Karpas-422 (cell line): ENCODE data around the gene SRY. TPM values are rescaled to one million over a fixed set of nuclear protein-coding genes. Genes with fewer than 3 reads are reported as not detected.
"Not testable (repeated sequence)": the region's sequence is repeated elsewhere in the genome, so short reads cannot be mapped to it uniquely, and the experiment has no call there.

Source experiments
- DNase-seq: peaks from one replicate; pipeline ENCODE4 v3.0.0-alpha.2; 2015
- H2AFZ ChIP-seq: fragments of 200-600 bp; sonication (generic); 2 replicates; pipeline ENCODE4 v1.6.1; 2014; ENCODE audit warnings: antibody characterized with exemption, low read length, mixed read lengths
- H3K27ac ChIP-seq: fragments of 200-600 bp; sonication (generic); 2 replicates; pipeline ENCODE4 v1.5.1; 2014; ENCODE audit warnings: mild to moderate bottlenecking, low read length, moderate library complexity
- H3K27me3 ChIP-seq: fragments of 200-600 bp; sonication (generic); 2 replicates; pipeline ENCODE4 v1.6.1; 2014; ENCODE audit warnings: low read length, mixed read lengths
- H3K36me3 ChIP-seq: fragments of 200-600 bp; sonication (generic); 2 replicates; pipeline ENCODE4 v1.6.1; 2014; ENCODE audit warnings: low read length, mixed read lengths; ENCODE audit not compliant: insufficient read depth
- H3K4me1 ChIP-seq: fragments of 200-600 bp; sonication (generic); 2 replicates; pipeline ENCODE4 v1.6.1; 2014; ENCODE audit warnings: mild to moderate bottlenecking, low read length, mixed read lengths
- H3K4me2 ChIP-seq: fragments of 200-600 bp; sonication (generic); 2 replicates; pipeline ENCODE4 v1.6.1; 2014; ENCODE audit warnings: low read length, low read depth, mild to moderate bottlenecking; ENCODE audit not compliant: poor library complexity, severe bottlenecking
- H3K4me3 ChIP-seq: fragments of 200-600 bp; sonication (generic); 2 replicates; pipeline ENCODE4 v1.5.1; 2014; ENCODE audit warnings: mild to moderate bottlenecking, antibody characterized with exemption, low read length, mixed read lengths
- H3K79me2 ChIP-seq: fragments of 200-600 bp; sonication (generic); 2 replicates; pipeline ENCODE4 v1.6.1; 2014; ENCODE audit warnings: mild to moderate bottlenecking, low read length, mixed read lengths
- H3K9ac ChIP-seq: fragments of 200-600 bp; sonication (generic); 2 replicates; pipeline ENCODE4 v1.6.0; 2014; ENCODE audit warnings: low read length
- H3K9me2 ChIP-seq: fragments of 200-600 bp; sonication (generic), shearing (Covaris generic); replicated peaks from 2 replicates; pipeline ENCODE4 v1.6.0; 2014; ENCODE audit warnings: mild to moderate bottlenecking, low read length, moderate library complexity; ENCODE audit not compliant: insufficient read depth
- H3K9me3 ChIP-seq: fragments of 300-700, 200-600 bp; sonication (generic); 2 replicates; pipeline ENCODE4 v1.6.1; 2014; ENCODE audit warnings: low read length, mixed read lengths
- H4K20me1 ChIP-seq: fragments of 200-600 bp; sonication (generic); 2 replicates; pipeline ENCODE4 v1.6.1; 2014; ENCODE audit warnings: mild to moderate bottlenecking, antibody characterized with exemption, low read length, low read depth; ENCODE audit not compliant: insufficient read depth
- total RNA-seq: library from RNA; depleted of rRNA; stranded (reverse); fragments of >200 nt; shearing (Covaris generic); gene quantifications from 2 replicates; pipeline ENCODE4 v1.2.3, GENCODE V29; 2014; ENCODE audit warnings: low replicate concordance; rRNA removed

SRY gene
- not detected in 2 replicates for total RNA-seq

DNA sequence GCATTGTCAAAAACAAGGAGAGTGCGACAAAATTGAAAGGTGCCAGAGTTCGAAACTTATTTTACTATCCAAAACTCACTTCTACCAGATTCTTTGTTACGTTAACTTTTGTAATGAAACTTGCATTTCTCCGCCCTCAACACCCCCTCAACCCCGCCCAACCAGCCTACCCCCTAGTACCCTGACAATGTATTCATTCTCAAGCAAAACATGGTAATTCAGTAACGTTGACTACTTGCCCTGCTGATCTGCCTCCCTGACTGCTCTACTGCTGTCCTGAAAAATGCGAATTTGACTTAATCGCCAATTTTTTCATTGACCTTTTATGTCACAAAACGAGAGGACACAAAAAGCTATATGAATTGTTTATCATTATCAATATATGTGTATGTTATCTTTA is at the start of gene SRY:
Gene SRY, minus strand, starts transcription at position 83 of the 400 bp plus-strand sequence. Its CDS starts 79 bp downstream, at position 4.
- Histone ChIP-seq H3K9me2 (no peaks in the 10 kb centered on the region), H3K79me2 (no peaks in the 10 kb centered on the region), H3K4me2 (no peak within 1 kb of the TSS), H3K4me3 (no peak within 1 kb of the TSS), H4K20me1 (no peaks in the 10 kb centered on the region), H3K9ac (no peak within 1 kb of the TSS), H3K36me3 (no peaks in the 10 kb centered on the region), H2AFZ (no peak within 1 kb of the TSS), H3K27me3 (no peaks in the 10 kb centered on the region), H3K4me1 (no peaks in the 10 kb centered on the region), H3K27ac (no peak within 1 kb of the TSS), H3K9me3 (no peaks in the 10 kb centered on the region)
- no peak for DNase-seq

DNA sequence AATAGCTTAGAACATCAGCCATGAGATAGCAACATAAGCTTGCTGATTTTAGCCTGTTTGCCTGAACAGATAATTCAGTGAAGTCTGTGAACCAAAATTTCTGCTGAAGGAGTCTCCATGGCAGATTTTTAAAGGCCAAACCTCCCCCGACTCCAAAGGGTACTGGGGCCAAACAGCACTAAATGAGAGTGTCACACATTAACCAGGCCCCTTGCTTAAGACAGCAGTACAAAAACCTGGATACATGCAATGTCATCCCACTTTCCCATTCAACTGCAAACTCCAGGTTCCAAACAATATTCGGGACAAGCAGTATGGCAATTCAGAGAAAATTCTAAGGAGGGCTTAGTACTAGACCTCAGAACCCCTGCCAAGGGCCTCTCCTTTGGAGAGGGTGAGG is 49.6 kb upstream of the SRY start:
- Histone ChIP-seq H3K4me3 (no peak overlapping the region), H4K20me1 (no peaks in the 10 kb centered on the region), H3K9me2 (no peaks in the 10 kb centered on the region), H3K4me2 (no peak overlapping the region), H3K27ac (no peak overlapping the region), H3K36me3 (no peaks in the 10 kb centered on the region), H2AFZ (no peak overlapping the region), H3K27me3 (no peaks in the 10 kb centered on the region), H3K4me1 (no peaks in the 10 kb centered on the region), H3K9ac (no peak overlapping the region), H3K9me3 (no peaks in the 10 kb centered on the region), H3K79me2 (no peaks in the 10 kb centered on the region)
- DNase-seq = no peak

DNA sequence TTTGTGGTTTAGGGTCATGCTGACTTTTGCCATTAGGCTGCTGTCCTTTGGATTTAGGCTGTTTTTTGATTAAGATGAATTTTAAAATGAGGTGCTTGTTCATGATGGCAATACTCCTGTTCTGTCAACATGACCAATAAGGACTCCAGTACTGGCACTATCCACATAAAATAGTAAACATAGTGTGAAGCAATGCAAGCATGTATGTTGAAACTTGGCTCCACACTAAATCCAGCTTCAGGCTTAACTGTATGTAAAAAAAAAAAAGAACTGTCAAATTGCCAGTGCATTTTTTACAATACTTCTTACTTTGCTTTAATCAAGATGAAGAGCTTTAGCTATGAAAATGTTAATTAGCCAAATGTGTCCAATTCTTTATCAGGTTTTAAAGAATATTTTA is 47.7 kb upstream of the SRY start:
- Histone ChIP-seq H3K9ac (no peak overlapping the region), H3K4me3 (no peak overlapping the region), H3K27me3 (no peaks in the 10 kb centered on the region), H2AFZ (no peak overlapping the region), H3K4me1 (no peaks in the 10 kb centered on the region), H4K20me1 (no peaks in the 10 kb centered on the region), H3K27ac (no peak overlapping the region), H3K36me3 (no peaks in the 10 kb centered on the region), H3K9me3 (no peaks in the 10 kb centered on the region), H3K9me2 (no peaks in the 10 kb centered on the region), H3K4me2 (no peak overlapping the region), H3K79me2 (no peaks in the 10 kb centered on the region)
- no peak for DNase-seq

DNA sequence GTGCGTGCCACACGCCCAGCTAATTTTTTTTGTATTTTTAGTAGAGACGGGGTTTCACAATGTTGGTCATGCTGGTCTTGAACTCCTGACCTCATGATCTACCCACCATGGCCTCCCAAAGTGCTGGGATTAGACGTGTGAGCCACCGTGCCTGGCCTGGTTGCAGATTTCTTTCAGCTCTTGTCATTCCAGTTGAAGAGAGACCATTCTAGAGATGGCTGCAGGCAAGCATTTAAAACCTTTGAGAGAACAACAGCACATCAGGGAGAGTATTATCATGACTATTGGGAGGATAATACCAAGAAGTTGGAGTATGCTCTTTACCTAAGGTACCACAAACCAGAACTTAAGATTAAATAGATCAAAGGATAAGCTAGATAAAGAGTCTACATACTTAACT is 41.0 kb upstream of the SRY start:
- Histone ChIP-seq H3K36me3 (no peaks in the 10 kb centered on the region), H3K9me3 (no peaks in the 10 kb centered on the region), H3K4me3 (no peak overlapping the region), H3K79me2 (no peaks in the 10 kb centered on the region), H3K4me2 (no peak overlapping the region), H2AFZ (no peak overlapping the region), H3K27ac (no peak overlapping the region), H3K9ac (no peak overlapping the region), H4K20me1 (no peaks in the 10 kb centered on the region), H3K4me1 (no peaks in the 10 kb centered on the region), H3K27me3 (no peaks in the 10 kb centered on the region), H3K9me2 (no peaks in the 10 kb centered on the region)
- DNase-seq = no peak

DNA sequence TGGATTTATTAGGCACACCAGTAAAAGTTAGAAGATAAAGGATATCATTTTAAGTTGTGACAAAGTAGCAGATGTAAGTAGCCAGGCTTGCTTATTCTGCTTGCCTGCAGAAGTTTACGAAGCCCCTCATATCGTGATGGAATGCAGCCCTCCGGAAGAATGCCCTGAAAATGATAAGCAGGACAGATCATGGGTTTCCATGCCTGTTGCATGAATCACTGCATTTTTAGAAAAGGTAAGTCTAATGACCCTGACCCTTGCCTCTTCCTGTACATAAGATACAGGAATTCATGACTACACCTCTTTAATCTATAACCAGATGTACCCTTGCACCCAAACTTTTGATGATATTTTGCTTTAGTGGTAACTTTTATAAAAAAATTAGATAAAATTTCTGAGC is 37.0 kb upstream of the SRY start:
- no peak overlapping the region for H3K4me3 ChIP-seq
- no peaks in the 10 kb centered on the region for H3K79me2 ChIP-seq
- H3K27ac ChIP-seq = no peak overlapping the region
- H3K9ac ChIP-seq = no peak overlapping the region
- H3K27me3 ChIP-seq = no peaks in the 10 kb centered on the region
- DNase-seq = no peak
- no peak overlapping the region for H2AFZ ChIP-seq
- H3K9me3 ChIP-seq = no peaks in the 10 kb centered on the region
- no peak overlapping the region for H3K4me2 ChIP-seq
- no peaks in the 10 kb centered on the region for H3K9me2 ChIP-seq
- H3K36me3 ChIP-seq = no peaks in the 10 kb centered on the region
- no peaks in the 10 kb centered on the region for H4K20me1 ChIP-seq
- H3K4me1 ChIP-seq = no peaks in the 10 kb centered on the region

DNA sequence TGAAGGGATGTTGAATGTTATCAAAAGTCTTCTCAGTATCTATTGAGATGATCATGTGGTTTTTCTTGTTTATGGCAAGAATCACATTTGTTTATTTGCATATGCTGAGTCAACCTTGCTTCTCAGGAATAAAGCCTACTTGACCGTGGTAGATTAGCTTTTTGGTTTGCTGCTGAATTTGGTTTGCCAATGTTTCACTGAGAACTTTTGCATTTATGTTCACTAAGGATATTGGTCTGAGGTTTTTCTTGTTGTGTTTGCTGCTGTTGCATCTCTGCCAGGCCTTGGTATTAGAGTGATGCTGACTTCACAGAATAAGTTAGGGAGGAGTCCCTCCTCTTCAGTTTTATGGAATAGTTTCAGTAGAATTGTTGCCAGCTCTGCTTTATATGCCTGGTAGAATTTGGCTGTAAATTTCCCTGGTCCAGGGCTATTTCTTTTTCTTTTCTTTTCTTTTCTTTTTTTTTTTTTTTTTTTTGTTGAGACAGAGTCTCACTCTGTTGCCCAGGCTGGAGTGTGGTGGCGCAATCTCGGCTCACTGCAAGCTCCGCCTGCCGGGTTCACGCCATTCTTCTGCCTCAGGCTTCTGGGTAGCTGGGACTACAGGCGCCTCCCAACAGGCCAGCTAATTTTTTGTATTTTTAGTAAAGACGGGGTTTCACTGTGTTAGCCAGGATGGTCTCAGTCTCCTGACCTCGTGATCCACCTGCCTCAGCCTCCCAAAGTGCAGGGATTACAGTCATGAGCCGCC is 29.8 kb upstream of the SRY start:
- H3K9ac ChIP-seq, H3K27me3 ChIP-seq, H3K79me2 ChIP-seq, H3K27ac ChIP-seq, H4K20me1 ChIP-seq, H2AFZ ChIP-seq, H3K9me2 ChIP-seq, H3K9me3 ChIP-seq, H3K4me2 ChIP-seq, H3K4me3 ChIP-seq, H3K4me1 ChIP-seq, H3K36me3 ChIP-seq, DNase-seq: not testable (repeated sequence)

DNA sequence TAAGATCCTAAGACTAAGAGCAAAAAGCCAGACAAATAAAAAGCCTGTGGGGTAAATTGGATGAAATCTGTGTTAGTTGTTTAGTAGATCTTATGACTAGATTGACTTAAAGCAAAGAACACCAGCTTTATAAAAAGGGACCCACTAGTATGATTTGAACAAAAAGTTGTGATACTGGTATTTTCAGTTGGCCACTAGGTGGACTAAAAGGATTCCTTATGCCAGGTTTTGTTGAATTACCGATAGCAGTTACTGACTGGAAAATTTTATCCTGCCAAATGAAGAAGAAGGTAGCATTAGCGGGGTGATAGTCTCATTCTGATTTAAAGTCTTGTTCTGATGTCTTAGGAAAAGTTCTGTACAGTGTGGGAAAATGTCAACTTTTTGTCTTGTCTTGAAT is 12.8 kb upstream of the SRY start:
- Histone ChIP-seq H4K20me1 (no peaks in the 10 kb centered on the region), H3K9ac (no peak overlapping the region), H3K9me3 (no peaks in the 10 kb centered on the region), H3K27me3 (no peaks in the 10 kb centered on the region), H3K27ac (no peak overlapping the region), H3K36me3 (no peaks in the 10 kb centered on the region), H3K4me3 (no peak overlapping the region), H3K79me2 (no peaks in the 10 kb centered on the region), H3K4me2 (no peak overlapping the region), H2AFZ (no peak overlapping the region), H3K4me1 (no peaks in the 10 kb centered on the region), H3K9me2 (no peaks in the 10 kb centered on the region)
- no peak for DNase-seq

DNA sequence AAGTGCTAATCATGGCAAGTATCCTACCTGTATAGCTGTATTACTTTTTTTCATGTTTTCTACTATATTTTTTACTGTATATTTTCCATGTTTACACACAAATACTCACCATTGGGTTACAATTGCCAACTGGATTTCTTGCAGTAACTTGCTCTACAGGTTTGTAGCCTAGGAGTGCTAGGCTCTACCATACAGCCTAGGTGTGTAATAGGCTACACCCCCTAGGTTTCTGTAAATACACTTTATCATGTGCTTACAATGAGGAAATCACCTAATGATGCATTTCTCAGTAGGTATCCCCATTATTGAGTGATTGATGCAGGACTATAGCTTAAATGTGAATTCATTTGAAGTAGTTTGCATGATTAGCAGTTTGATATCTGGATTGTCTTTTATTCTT is 10.5 kb upstream of the SRY start:
- no peaks in the 10 kb centered on the region for H4K20me1 ChIP-seq
- no peak overlapping the region for H3K27ac ChIP-seq
- H3K9me3 ChIP-seq = no peaks in the 10 kb centered on the region
- no peaks in the 10 kb centered on the region for H3K27me3 ChIP-seq
- no peak for DNase-seq
- no peaks in the 10 kb centered on the region for H3K9me2 ChIP-seq
- no peak overlapping the region for H3K4me3 ChIP-seq
- no peaks in the 10 kb centered on the region for H3K79me2 ChIP-seq
- no peak overlapping the region for H2AFZ ChIP-seq
- no peak overlapping the region for H3K4me2 ChIP-seq
- no peaks in the 10 kb centered on the region for H3K36me3 ChIP-seq
- no peak overlapping the region for H3K9ac ChIP-seq
- H3K4me1 ChIP-seq = no peaks in the 10 kb centered on the region
